HG03060 (cell line): ENCODE measurements around the gene ZNF598.

ENCODE experiments used
- ATAC-seq: cut with Tn5 transposase; IDR thresholded peaks from one replicate; pipeline ENCODE4 v1.9.1; 2021; ENCODE audit warnings: low read depth, moderate number of reproducible peaks; ENCODE audit not compliant: unreplicated experiment

Gene ZNF598

DNA sequence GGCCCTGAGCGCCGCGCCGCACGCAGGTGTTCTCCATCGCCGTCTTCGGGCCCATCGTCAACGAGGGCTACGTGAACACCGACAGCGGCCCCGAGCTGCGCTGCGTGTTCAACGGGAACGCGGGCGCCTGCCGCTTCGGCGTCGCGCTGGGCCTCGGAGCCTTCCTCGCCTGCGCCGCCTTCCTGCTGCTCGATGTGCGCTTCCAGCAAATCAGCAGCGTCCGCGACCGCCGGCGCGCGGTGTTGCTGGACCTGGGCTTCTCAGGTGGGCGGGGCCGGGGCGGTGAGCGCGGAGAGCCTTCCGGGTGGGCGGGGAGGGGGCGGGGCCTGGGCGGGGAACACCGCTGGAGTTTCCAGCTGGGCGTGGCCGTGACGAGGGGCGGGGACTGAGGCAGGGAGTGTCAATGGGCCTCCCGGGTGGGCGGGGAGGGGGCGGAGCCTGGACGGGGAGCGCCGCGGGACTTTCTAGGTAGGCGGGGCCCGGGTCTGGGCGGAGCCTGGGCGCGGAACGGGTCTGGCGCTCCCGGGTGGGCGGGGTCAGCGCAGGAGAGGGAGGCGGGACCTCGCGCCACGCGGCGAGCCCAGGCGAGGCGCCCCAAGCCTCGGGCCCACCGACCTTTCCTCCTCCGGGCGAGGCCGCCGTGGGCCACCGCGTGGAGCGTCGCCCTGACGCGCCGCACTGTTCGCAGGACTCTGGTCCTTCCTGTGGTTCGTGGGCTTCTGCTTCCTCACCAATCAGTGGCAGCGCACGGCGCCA, 17.5 kb downstream of the ZNF598 start:
- ATAC-seq, result no peak

DNA sequence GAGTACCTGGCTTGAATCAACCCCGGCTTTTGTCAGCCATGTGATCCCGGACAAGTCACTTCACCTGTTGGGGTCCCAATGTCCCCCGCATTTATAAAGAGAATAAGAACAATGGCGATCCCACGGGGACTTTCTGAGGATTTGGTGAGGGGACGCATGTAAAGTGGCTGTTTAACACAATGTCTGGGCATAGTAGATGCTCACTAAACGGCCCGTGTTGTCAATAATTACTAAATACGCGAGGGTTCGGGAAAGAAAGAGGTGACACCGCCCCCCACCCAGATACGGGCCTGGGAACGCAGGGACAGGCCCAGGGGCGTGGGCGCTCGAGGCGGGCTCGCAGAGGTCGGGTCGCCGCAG, 18.1 kb downstream of the ZNF598 start:
- no peak for ATAC-seq

DNA sequence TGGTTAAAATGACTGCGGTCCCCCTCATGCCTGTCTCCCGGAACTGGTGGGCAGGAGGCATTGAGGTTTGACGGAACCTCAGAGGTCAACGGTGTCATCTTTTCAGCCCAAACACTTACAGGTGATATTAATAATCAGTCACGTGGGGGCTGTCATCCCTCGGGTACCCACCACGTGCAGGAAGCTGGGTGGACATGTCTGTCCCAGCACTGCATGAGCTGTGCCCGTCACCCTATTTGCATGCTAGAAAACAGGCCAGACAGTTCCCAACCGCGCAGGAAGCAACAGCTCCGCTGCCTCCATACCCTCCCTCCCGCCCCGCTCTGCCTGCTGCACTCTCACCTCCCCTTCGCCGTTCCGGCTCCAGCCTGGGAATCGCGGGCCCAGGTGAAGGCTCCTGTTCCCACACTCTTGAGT, 18.5 kb downstream of the ZNF598 start:
- peak; percentile 44 for ATAC-seq

DNA sequence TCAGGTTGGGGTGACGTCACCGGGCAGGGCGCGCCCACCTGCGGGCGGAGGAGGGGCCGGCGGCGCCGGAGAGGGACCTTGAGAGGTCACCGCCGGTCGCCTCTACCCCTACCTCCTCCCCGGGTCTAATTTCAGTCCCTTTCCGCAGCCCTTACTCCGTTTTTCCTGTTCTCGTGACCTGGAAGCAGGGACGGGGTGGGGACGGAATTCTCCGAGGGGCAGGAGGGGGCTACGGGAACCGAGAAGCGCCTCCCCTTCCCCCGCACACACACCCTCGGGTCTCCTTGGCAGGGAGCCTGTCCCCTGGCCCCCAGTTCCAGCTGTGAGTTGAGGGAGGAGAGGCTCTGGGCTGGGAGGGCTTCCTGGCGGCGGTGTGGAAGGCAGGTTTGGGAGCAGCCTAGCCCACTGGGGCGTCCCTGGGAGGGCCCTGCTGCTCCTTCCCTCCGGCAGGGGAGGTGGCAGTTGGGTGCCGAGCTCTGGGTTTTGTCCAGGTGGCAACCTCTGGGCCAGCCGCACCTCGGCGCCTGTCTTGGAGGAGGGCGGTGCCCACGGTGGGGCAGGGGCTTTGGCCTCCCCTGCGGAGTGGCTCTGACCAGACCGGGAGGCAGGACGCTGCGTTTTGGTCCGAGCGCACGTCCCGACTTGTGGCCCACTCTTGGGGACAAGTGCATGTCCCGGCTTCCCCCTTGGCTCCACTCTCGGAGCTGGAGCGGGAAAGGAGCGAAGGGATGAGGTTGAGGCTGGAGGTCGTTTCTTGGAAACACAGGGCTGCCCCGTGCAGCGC, 19.1 kb downstream of the ZNF598 start:
- ATAC-seq, result no peak

DNA sequence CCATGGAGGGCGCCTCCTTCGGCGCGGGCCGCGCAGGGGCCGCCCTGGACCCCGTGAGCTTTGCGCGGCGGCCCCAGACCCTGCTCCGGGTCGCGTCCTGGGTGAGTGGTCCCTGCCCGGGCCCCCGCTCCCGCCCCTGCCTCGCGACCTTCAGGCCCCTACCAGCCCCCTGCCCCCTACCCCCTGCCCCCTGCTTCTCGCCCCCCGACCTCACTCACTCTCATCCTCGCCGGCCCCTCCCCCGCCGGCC, 19.6 kb downstream of the ZNF598 start:
- ATAC-seq, result no peak

DNA sequence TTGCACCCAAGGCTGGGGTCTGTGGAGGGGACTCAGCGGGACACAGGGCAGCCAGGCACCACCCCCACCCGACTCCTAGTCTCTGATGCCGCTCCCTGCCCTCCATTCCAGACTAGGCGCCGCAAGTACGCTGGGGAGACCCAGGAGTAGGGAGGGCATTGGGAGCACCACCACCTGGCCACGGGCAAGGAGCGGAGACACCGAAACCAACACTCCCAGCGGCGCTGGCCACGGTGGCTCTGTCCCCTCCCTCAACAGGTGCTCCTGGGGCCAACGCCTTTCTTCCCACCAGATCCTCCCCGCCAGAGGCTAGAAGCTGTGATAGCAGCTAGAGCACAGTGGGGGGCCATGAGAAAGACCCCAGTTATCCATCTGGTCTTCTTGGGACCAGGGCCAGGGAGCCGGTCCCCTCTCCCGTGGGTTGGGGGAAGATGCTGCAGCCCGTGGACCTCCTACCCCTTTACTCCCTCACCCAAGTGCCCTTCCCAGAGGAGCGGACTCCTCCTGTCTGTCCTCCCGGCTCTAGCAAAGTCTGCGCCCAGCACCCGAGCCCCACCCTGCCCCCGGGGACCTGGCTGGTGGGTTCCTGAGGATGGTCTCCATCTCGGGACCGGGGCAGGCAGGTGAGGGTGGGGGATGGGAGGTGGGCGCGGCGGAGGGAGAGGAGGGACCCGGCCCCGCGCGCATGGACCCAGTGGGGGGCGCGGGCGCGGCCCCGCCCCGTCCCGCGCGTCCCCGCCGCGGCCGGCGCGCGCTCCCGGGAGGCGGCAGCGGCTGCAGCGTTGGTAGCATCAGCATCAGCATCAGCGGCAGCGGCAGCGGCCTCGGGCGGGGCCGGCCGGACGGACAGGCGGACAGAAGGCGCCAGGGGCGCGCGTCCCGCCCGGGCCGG, 20.2 kb downstream of the ZNF598 start, which contains the start of gene SYNGR3:
TSS of gene SYNGR3 (plus strand) at position 762 of the 892 bp plus-strand sequence. CDS start 133 bp downstream, outside the sequence.
- ATAC-seq, result no peak

DNA sequence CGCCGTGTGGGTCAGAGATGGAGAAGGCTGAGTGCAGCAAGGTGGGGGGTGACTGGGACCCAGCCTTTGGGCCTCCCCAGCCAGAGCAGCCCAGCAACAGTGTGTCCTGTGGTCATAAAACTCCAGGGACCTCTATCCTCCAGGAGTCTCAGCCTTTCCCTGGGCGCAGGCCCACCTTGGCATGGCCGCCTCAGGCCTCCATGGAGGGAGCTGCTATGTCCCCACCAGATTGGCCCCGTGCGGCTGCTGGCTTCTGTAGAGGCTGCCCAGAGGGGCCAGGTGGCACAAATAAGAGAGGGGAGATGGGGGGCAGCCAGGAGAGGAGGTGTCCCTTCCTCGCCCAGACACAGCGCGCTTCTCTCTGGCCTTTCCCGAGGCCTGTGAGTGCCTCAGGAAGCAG, 22.4 kb downstream of the ZNF598 start:
- ATAC-seq, result no peak

DNA sequence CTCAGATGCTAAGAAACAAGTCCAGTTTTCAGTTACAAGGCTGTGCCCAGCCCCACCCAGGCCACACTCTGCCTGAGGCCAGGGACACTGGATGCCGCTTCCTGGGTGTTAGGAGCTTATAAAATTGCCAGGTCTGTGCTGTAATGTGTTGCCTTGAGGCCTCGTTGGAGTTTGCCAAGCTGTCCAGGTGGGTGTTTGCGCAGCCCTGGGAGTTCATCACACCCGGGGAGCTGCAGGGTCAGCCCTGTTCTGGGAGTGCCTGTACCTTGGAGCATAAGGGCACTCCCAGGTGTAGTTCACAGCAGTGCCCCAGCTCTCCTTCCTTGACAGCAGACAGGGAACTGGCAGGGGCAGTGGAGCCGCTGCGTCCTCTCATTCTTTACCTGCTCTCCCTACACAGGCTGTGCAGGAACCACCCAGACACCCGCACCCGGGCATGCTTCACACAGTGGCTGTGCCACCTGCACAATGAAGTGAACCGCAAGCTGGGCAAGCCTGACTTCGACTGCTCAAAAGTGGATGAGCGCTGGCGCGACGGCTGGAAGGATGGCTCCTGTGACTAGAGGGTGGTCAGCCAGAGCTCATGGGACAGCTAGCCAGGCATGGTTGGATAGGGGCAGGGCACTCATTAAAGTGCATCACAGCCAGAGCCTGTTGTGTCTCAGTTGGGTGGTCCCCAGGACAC, 24.0 kb downstream of the ZNF598 start:
- ATAC-seq, result no peak

DNA sequence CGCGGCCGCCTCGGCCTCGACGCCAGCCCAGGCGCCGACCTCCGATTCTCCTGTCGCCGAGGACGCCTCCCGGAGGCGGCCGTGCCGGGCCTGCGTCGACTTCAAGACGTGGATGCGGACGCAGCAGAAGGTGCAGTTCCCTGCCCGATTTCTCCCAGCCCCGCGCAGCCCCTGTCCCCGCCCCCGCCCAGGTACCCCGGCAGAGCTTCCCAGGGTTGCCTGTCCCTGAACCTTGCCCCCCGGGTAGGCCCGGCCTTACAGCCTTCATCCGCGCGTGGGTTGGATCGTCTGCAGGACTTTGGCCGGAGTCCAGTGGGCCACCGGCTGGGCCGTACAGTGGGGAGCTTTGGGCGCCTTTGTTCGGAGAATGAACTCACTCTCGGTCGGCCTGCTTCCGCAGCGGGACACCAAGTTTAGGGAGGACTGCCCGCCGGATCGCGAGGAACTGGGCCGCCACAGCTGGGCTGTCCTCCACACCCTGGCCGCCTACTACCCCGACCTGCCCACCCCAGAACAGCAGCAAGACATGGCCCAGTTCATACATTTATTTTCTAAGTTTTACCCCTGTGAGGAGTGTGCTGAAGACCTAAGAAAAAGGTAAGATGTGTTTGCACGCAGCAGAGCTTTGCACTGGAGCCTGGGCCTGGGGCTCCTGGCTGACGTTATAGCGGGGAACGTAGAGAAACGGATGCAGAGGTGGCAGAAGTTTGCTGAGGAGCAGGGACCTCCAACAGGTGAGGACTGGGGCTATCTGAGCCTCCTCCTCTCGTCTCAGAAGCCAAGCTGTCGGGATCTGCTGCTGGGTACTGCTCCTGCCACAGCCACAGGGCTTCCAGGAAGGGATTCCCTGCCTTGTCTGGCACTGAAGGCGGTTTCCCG, 25.0 kb downstream of the ZNF598 start:
- no peak for ATAC-seq

DNA sequence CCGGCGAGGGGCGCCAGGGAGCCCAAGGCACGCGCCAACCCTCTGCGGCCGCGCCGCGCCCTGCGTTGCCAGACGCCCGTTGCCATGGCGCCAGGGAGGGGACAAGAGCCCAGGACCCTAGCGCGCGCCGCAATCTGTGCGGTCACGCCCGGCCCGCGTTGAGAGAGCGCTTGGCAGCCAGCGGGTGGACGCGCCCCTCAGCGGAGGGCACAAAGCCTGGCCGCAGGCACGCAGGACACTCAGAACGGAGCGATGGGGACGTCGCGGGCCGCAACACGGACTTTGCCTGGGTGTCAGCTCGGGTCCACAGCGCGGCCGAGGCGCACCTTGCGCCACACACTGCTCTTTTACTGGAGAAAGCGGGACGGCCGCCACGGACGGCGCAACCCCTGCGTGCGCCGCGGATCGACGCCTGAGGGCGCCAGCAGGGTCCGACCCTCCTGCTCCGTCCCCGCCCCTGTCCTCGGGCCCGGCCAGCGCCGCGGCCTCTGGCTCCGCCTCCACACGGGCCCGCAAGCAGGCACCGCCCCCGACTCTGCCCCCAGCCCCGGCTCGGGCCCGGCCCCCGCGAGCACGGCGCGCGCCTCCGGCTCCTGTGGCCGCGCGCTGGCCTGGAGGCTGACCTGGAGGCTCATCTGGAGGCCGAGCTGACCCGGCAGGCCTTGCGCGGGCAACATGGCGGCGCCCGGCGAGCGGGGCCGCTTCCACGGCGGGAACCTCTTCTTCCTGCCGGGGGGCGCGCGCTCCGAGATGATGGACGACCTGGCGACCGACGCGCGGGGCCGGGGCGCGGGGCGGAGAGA, 25.9 kb downstream of the ZNF598 start, which contains the start of gene GFER:
TSS of gene GFER (plus strand) at position 650 of the 803 bp plus-strand sequence. CDS start at position 676, 26 bp downstream.
- ATAC-seq, result no peak

DNA sequence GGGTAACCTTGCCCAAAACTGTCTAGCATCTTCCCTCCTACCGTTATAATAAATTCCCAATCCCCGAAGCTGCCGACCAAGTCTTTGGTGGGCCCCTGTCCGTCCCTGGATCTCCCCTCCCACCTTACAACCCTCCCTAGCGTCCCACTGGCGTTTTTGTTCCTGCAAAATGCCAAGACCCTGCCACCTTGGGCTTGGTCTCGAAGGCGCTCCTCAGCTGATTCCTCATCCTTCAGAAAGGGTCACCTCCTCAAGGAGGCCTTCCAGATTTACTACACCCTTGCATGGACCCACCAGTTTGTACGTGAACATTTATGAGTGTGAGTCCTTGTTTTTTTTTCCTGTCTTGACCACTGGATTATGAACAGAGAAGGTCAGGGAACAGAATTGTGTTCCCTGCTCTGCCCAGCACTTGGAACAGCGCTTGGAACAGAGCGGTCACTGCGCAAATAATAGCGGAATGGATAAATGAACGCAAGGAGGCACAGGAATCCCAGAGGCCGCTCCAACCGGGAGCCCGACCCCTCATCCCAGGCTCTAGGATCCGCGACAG, 26.6 kb downstream of the ZNF598 start:
- ATAC-seq, result no peak

DNA sequence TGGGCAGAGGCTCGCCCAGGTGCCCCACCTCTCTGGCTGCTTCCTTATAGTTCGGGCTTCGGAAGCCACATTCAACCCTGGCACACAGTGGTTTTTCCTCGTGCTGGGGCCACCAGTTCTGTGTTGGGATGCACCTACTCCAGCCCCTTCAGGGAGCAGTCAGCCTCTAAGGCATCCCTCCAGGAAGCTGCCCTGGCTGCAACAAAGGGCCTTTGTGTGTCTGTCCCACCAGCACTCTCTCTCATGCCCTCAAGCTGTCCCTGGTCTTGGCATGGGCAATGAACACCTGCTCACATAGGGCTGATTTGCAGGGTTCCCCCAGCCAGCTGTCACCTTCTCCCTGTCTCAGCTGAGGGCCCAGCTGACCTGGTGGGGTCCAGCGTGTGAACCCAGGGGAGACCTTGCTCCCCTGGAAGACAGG, 27.6 kb downstream of the ZNF598 start:
- no peak for ATAC-seq

DNA sequence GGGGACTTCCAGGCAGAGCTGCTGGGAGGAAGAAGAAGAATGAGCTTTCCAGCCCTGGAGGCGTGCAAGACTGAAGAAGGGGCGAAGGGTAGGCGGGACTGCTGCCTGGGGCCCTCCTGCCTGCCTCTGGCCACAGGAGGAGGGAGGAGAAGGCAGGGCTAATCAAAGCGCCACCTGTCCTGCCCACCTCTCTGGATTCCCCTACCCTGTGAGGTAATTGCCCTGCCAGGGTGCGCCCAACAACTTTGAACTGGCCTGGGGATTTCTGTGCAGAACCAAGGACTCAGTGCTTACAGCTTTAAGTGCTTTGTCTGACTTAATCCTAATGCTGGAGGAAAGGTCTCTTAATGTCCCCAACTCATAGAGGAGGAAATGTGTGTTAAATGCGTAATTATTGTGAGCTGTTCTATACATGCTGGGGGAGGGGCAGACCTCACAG, 28.2 kb downstream of the ZNF598 start, which contains the start of gene NOXO1:
TSS of gene NOXO1 (minus strand) at position 72 of the 439 bp plus-strand sequence. CDS start 290 bp downstream, outside the sequence.
- ATAC-seq, result no peak

DNA sequence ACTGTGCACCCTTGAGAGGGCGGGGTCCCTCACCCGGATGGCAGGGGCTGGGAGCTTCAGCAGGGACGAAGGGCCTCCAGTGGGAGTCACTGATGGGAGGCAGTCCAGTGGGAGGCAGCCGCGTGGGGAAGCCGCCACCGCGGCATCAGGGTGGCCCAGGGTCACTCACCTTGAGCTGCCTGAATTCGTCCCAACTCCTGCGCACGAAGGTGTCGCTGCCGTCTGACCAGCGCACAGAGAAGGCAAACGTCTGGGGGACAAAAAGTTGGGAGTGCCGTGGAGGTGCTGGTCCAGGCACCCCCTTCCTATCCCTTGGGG, 28.9 kb downstream of the ZNF598 start:
- no peak for ATAC-seq

DNA sequence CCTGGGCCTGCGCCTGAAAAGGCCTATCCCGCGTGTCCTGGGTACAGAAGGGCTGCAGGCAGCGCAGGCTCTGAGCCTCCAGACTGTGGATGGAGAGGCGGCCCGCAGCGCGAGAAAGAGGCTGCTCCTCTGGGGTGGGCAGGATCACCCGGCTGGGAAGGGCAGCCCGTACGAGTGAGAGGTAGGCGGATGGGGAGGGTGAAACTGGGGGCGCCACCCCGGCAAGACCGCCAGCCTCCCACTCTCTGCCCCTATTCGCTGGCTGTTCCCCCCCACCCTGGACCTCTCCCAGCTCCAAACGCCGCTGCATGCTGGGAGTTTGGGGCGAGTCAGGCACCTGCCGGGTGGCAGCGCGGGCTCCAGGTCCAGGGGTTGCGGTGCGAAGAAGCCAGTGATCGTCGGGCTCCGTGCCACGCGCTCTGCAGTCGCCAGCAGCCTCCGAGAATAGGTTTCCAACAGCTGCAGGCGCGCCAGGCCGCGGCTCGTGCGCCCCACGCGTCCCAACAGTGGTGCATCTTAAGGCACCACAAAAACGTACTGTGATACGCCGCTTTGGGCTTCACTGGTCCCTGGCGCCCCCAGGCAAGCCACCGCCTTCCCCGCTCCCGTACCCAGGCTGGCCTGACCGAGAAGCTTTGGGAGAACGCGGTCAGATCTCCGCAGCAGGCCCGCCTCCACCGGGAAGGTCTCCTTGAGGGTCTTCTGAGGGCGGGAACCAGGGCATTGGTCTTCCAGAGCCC, 29.4 kb downstream of the ZNF598 start:
- no peak for ATAC-seq

DNA sequence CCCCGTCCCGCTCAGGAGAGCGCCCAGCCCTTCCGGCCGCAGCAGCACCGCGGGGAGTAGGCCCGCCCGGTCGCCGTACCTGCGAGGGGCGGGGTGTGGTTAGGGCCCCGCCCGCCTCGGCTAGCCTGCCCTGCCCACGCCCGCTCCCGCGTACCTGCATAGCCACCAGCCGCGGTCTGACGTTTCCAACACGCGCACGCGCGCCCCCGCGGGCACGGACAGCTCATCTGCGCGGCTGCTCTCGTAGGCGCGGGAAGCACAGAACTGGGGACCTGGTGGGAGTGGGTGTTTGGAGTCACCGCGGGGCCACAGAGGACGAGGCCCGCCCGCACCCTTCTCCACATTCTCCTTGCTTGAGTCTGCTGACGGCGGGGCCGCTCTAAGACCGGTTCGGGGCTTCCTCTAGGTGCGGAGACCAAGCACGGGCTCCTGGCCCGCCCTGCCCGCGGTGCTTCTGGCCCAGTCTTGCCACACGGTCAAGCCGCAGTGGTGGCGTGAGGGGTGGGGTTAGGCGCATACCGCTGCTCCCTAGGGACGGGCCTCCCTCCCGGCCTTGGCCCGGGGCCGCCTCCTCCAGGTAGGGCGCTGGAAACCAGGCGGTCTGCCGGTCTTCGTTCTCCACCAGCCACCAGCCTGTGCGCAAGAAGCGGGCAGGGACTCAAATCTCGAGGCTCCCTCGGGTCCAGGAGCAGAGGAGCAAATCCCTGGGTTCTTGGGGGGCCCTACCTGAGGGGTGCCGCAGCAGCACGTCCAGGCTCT, 30.2 kb downstream of the ZNF598 start:
- no peak for ATAC-seq
